Hippocampal formation (tissue), 2 donors: ENCODE results near the gene ZSCAN22.
A peak's percentile ranks its signal among the peaks of the same experiment; 100 is the strongest.
"Not testable (repeated sequence)": the region's sequence is repeated elsewhere in the genome, so short reads cannot be mapped to it uniquely, and the experiment has no call there.

Experiments used
- DNase-seq, 2 donors: peaks; one replicate each; lab custom pipeline; 2025; lab: John Stamatoyannopoulos, UW

The ZSCAN22 gene

GRCh38 chr19:58374200-58374599 lies 47.4 kb downstream of the ZSCAN22 start:
- DNase-seq = no peak

DNA sequence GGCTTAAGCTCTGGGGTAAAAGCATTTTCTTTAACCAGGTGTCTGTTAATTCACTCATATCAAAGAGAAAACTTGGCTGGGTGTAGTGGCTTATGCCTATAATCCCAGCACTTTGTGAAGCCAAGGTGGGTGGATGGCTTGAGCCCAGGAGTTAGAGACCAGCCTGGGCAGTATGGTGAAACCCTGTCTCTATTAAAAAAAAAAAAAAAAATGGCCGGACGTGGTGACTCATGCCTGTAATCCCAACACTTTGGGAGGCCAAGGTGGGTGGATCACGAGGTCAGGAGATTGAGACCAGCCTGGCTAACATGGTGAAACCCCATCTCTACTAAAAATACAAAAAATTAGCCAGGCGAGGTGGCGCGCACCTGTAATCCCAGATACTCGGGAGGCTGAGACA lies 49.9 kb downstream of the ZSCAN22 start:
- DNase-seq = not testable (repeated sequence)

- no peak for DNase-seq
Measured at GRCh38 chr19:58379246-58379645, 52.5 kb downstream of the ZSCAN22 start.

- DNase-seq = peak in 1 of 2 donors; percentile 60
Measured at GRCh38 chr19:58380037-58380661, 53.4 kb downstream of the ZSCAN22 start.

DNA sequence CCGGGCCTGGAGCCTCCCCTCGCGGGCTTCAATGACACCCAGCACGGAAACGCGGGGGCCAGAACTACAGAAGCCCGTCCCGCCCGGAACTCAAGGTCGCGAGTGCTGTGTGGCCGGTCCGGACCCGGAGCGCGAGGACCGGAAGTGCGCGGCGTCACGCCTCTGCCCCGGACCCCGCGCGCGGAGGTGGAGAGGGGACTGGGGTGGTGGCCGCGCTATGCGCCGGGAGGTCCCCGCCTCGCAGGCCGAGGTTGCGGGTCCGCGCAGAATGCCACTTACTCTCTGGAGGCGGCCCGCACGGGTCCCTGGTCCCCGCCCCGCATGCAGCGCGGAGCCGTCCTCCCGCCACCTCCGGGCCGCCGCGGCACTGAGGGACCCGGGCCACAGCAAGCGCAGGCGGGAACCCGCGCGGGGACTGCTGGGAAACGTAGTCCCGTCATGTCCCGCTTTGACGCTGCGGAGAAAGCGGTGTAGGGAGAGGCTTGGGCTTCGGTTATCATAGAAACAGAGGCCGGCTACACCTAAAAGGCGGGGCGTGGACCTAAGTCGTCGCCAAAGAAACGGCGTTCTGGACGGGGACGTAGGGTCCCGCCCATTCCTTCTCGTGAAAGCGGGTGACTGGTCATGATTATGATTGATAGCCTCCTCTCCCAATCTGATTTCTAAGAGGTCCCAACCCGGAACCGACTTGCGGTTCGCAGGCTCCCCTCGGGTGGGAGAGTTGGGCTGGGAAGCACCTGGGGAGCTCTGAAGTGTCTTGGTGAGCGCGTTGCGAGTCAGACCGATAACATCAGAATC lies 54.1 kb downstream of the ZSCAN22 start, which contains the start of gene ZNF837:
TSS of gene ZNF837 (minus strand) at position 369 of the 798 bp plus-strand sequence. CDS start 11,698 bp downstream, outside the sequence.
- peak; percentile 97 to 98 for DNase-seq

DNA sequence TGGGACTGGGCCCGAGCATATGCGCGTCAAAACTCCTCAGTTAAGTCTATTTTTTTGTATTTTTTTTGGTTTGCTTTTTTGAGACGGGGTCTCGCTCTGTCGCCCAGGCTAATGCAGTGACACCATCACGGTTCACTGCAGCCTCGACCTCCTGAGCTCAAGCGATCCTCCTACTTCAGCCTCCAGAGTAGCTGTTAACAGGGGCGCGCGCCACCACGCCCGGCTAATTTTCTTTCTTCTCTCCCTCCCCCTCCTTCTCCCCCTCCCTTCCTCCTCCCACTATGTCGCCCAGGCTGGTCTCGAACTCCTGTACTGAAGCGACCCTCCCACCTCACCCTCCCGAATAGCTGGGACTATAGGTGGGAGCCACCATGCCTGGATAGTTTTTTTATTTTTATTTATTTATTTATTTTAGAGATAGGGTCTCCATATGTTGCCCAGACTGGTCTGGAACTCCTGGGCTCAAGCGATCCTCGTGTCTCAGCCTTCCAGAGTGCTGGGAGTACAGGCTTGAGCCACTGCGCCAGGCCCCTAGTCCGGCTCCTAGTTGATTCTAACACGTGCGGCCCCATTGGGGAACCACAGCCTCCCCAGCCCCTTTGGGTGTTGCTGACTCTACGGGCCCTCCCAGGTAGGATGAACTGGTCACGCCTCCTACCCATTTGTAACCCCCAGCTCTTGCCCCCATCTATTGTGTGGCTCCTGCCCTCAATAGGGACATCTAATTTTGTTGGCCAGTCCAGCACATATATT lies 54.8 kb downstream of the ZSCAN22 start:
- no peak for DNase-seq

DNA sequence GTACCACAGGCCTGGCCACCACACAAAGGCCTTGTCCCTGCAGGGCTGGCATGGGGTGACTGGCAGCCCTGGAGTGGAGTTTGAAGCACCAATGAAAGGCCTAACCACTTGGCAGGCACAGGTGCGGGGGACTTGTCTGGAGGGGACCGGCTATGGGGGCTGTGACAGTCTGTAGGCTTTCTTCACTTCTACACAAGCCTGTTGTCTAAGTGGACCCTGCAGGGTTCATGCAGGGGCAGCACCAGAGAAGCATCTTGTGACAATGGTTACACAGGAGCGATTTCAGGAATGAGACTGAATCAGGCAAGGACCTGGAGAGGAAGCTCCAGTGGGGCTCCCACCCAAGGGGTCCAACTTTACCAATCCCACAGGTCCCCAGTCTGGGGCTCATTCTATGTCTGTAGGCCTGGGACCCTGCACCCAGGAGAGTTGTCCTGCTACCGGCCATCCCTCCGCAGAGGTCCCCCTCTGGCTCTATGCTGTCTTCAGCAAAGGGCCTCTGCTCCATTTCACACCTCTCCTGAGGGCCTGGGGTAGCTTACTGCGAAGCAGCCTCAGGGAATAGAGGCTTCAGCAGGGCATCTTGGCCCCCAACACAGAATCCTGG lies 56.3 kb downstream of the ZSCAN22 start:
- DNase-seq = no peak

DNA sequence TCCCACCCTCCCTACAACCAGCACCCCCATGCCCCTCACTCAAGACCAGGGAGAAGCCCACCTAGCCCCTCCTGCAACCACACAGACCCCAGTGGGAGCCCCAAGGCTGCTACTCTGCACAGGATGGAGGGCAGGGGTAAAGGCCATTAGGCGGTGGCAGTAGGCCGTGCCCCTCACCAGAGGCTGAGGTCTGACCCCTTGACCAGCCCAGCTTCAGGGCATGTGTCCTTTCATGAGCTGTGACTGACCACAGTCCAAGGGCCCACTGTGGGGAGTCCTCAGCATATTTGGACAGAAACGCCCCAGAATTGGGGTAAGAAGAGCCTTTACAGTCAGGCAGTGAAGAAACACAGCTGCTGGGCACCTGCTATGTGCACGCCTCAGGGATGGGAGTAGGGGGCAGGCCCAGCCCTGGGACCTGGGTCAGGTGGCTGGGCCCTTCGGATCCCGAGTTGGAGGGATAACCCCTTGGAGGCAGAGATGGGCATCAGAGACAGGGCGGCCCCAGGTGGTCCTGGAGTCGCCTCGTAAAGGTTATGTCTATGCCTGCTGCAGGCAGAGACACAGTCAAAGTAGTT lies 58.6 kb downstream of the ZSCAN22 start:
- DNase-seq = no peak

GRCh38 chr19:58385891-58386575 lies 59.2 kb downstream of the ZSCAN22 start:
- DNase-seq = no peak

GRCh38 chr19:58386576-58387337 lies 60.0 kb downstream of the ZSCAN22 start, which contains the start of gene RPS5:
Gene RPS5, plus strand, starts transcription at chr19:58387269. Its CDS starts 869 bp downstream, at chr19:58388138.
- peak; percentile 95 to 98 for DNase-seq

- DNase-seq = no peak
Measured at GRCh38 chr19:58387338-58388174, 60.8 kb downstream of the ZSCAN22 start.

DNA sequence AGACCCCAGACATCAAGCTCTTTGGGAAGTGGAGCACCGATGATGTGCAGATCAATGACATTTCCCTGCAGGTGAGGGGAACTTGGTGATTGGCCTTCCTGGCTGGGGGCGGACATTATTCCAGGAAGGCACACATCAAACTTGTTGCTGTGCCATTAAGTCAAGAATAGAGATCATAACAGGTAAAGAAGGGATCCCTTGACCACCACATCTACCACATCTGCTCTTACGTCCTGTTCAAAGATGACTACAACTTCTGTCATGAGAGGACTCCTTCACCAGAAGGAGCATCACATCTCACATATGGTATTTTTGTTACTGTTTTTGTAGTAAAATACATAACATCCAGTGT lies 61.4 kb downstream of the ZSCAN22 start:
- no peak for DNase-seq
